Cortex of kidney (tissue), 1 donor: Measurements from ENCODE around the gene GPRIN1.
"Not testable (repeated sequence)": the region's sequence is repeated elsewhere in the genome, so short reads cannot be mapped to it uniquely, and the experiment has no call there.

Source experiments
- DNase-seq: peaks from one replicate; lab custom pipeline; 2025; lab: John Stamatoyannopoulos, UW

Gene GPRIN1

GRCh38 chr5:176597417-176598389 is 12.3 kb downstream of the GPRIN1 start:
- no peak for DNase-seq

GRCh38 chr5:176596689-176597416 is 13.1 kb downstream of the GPRIN1 start:
- DNase-seq: no peak

GRCh38 chr5:176596069-176596644 is 13.8 kb downstream of the GPRIN1 start:
- no peak for DNase-seq

- no peak for DNase-seq
Measured at GRCh38 chr5:176595386-176595943, 14.5 kb downstream of the GPRIN1 start.

- DNase-seq: no peak
Measured at GRCh38 chr5:176594554-176594953, 15.4 kb downstream of the GPRIN1 start.

- DNase-seq: no peak
Measured at GRCh38 chr5:176593273-176593869, 16.6 kb downstream of the GPRIN1 start.

- no peak for DNase-seq
Measured at GRCh38 chr5:176592573-176592972, 17.4 kb downstream of the GPRIN1 start.

- DNase-seq: not testable (repeated sequence)
Measured at GRCh38 chr5:176591667-176592066, 18.3 kb downstream of the GPRIN1 start.

- no peak for DNase-seq
Measured at GRCh38 chr5:176590035-176590717, 19.8 kb downstream of the GPRIN1 start.

GRCh38 chr5:176589039-176589769 is 20.8 kb downstream of the GPRIN1 start:
- DNase-seq: no peak

- DNase-seq: no peak
Measured at GRCh38 chr5:176588297-176588696, 21.7 kb downstream of the GPRIN1 start.

GRCh38 chr5:176587398-176587797 is 22.6 kb downstream of the GPRIN1 start:
- no peak for DNase-seq

- no peak for DNase-seq
Measured at GRCh38 chr5:176583076-176583475, 26.9 kb downstream of the GPRIN1 start.

- DNase-seq: no peak
Measured at GRCh38 chr5:176581361-176581760, 28.6 kb downstream of the GPRIN1 start.

GRCh38 chr5:176579323-176579722 is 30.6 kb downstream of the GPRIN1 start:
- no peak for DNase-seq

- DNase-seq: no peak
Measured at GRCh38 chr5:176578391-176578808, 31.6 kb downstream of the GPRIN1 start.

GRCh38 chr5:176577312-176578176 is 32.4 kb downstream of the GPRIN1 start:
- DNase-seq: no peak

GRCh38 chr5:176575488-176576422 is 34.2 kb downstream of the GPRIN1 start:
- no peak for DNase-seq
